MM.1S (cell line): ENCODE data around the gene TRIM28.

Experiments used
- CTCF ChIP-seq: fragments of 300-600 bp; sonication (generic); IDR thresholded peaks from 2 replicates; pipeline ENCODE4 v1.5.1; 2016; ENCODE audit warnings: antibody characterized with exemption, low read length, mixed read lengths
- EZH2phosphoT487 ChIP-seq: fragments of 300-600 bp; sonication (generic); IDR thresholded peaks from 2 replicates; pipeline ENCODE4 v1.6.1; 2018; ENCODE audit warnings: antibody characterized with exemption, low read length

DNA sequence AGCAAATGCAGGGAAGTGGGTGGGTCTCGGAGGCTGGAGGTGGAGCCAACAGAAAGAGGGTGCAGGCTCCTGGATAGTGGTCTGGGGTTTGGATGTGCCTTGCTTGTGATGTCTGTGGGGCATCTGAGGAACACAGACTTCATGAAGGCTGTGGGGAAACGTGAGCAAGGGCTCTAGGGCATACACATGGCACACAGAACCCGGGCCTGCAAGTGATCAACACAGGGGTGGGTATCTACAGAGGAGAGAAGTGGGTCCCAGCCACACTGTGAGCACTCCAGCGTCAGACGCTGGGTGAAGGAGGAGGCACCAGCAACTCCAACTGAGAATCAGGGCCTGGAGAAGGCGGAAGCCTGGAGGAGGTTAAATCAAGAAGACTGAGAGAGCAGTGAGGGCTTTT, 20.0 kb downstream of the TRIM28 start:
- TF ChIP-seq CTCF (no peak), EZH2phosphoT487 (no peak)
